Epithelial cell of prostate (primary cell): Measurements from ENCODE around the gene DYNC1LI2.
A peak's percentile ranks its signal among the peaks of the same experiment; 100 is the strongest.

Experiments
- DNase-seq: peaks from one replicate; pipeline ENCODE4 v3.0.0-alpha.2; 2011; ENCODE audit warnings: low read depth, low spot score
- H3K27ac ChIP-seq: fragments of 450-650 bp; 2 replicates; pipeline ENCODE4 v1.5.1; 2017; ENCODE audit warnings: mild to moderate bottlenecking

Gene DYNC1LI2

DNA sequence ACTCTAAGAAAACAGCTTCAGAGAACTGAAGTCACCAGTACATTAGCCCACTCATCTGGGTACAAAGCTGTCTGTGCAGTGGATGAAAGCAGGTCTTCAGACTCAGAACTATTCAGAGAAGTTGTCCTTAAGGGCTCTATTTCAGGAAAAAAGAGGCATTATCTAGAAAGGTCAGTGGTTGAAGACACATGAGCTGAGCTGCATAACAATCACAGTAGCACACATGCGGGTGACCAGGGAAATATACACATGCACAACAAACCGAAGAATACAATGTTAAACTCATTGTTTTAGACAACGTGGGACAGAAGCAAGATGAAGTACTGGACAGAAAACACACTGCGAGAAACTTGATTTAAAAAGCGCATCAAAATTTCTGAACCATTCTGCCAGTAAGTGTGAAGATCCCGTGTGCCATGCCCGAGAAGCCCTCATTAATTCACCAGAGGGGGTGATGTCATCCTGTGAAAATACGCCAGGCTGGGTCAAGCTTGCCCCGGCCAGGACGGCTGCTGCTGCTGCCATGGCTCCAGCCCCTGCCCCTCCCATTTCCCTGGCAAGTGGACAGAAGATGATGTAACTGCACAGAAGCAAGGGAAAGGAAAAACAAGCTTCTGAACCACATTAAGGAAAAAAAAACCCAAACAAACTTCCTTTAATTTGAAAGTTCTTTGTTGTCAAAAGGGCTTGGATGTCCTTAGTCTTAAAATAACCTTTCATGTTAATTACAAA is 10.1 kb downstream of the DYNC1LI2 start:
- peak; percentile 27 for DNase-seq
- H3K27ac ChIP-seq = peak overlapping the region; percentile 96

GRCh38 chr16:66740533-66740932 is 10.9 kb downstream of the DYNC1LI2 start:
- H3K27ac ChIP-seq = peak overlapping the region; percentile 96
- peak; percentile 16 for DNase-seq

DNA sequence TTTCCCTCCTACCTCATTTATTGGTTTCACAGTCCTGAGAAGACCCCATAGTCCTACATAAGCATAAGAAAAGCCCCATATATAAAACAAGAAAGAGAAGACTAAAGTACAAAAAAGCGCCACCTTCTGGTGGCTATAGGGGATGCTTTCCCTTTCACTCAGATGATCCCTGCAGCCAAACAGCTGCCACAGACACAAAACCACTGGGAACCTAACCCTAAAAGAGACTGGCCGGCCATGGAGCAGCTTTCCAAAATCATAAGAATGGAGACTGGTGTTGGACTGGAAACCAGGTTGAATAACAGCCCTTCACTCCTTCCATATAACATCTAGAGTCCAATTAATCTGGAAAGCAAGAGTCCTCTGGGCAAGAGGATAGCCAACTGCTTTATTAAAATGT is 11.4 kb downstream of the DYNC1LI2 start:
- no peak for DNase-seq
- H3K27ac ChIP-seq = peak overlapping the region; percentile 96

DNA sequence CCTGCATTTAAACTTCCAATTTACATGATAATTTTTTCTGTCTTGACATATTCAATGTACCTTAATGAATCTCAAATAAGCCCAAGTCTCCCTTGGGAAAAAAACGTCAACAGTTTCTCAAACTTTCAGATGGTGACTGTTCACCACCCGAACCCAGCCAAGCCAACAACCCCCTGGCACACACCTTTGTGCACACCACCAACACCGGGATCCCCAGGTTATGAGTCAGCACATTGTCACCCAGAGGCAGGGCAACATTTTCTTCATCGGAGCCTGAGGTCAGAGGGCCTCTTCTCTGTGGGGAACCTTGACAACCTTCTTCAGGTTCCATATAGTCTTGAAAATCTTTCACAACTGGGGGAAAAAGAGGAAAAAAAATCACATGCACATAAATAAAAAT is 15.5 kb downstream of the DYNC1LI2 start:
- DNase-seq = no peak

DNA sequence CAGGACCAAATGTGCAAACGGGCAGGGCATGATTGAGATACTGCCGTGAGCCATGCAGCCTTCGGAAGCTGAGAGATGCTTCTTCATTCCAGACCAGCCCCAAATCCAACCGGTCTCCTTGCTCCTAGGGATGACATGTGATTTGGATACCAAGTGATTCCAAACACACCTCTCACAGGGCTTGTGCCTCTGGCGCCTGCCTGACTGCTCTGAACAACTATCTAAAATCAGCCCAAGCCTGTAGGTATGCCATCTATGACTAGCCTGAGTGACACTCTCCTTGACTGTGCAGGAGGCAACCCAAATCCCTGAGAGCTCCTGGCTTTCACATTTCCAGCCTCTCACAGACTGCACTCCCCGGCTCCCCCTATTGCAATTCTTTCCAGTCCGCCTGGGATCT is 20.3 kb downstream of the DYNC1LI2 start:
- DNase-seq = no peak
- no peak overlapping the region for H3K27ac ChIP-seq

More for the DNA sequence above, 15.5 kb downstream of the DYNC1LI2 start:
- peak overlapping the region; percentile 35 for H3K27ac ChIP-seq

DNA sequence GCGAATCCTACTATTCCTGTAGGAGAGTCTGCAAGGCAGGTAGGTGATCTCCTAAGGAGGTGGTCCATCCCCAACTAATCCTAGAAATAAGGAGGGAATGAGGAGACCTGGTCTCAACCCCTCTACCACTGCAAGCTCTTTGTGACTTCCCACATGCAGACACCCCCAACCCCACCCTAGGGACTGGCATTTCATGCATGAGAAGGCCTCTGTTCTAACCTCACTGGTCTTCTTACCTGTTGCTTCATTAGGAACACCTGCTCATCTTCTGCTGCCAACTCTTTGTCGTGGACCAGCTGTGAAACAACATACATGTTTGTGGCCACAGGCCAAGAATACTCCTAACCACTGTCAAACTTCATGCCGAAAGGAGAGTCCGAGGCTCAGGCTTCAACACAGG is 22.6 kb downstream of the DYNC1LI2 start:
- no peak for DNase-seq
- H3K27ac ChIP-seq = no peak overlapping the region

- DNase-seq = no peak
- H3K27ac ChIP-seq = no peak overlapping the region
Observed at GRCh38 chr16:66728117-66728787, 23.2 kb downstream of the DYNC1LI2 start.

DNA sequence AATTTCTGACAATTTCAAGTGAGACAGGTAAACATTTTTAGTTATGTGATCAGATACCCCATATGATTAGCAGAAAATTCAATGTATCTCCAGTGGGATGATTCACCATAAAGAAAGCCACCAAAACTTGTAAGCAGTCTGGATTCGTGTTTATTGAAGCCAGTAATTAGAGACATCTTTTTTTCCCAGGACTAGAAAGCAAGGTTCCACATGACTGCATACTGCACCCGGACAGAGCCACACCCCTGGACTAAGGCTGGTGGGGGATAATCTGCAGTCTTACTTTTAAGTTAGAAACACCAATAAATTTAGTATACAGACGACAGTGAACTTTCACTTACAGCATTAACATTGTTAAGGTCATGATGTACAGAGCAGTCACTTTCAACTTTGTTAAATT is 30.6 kb downstream of the DYNC1LI2 start:
- no peak for DNase-seq
- no peak overlapping the region for H3K27ac ChIP-seq

- no peak for DNase-seq
- no peak overlapping the region for H3K27ac ChIP-seq
Observed at GRCh38 chr16:66719246-66719645, 32.2 kb downstream of the DYNC1LI2 start.

DNA sequence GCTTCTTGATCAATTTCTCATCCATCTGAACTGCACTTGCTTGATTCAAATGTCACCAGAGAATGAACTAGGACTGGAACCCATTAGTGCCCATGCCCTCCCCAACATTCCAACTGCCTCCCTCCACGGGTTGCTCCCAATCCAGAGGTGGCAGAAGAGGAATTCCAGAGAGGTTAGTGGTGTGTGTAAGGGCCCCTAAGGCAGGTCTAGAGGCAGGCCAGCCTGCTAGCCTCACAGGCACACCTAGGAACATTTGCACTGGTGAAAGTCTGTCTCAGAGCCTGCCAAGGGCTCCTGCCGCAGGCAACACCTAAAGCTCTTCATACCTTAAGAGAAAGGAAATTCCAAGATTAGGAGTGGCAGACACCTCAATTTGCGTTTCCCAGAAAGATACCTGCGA is 33.6 kb downstream of the DYNC1LI2 start:
- peak overlapping the region; percentile 22 for H3K27ac ChIP-seq
- no peak for DNase-seq

- no peak for DNase-seq
- peak overlapping the region; percentile 22 for H3K27ac ChIP-seq
Observed at GRCh38 chr16:66717112-66717675, 34.2 kb downstream of the DYNC1LI2 start.

GRCh38 chr16:66714654-66715307 is 36.6 kb downstream of the DYNC1LI2 start:
- H3K27ac ChIP-seq = no peak overlapping the region
- DNase-seq = no peak

DNA sequence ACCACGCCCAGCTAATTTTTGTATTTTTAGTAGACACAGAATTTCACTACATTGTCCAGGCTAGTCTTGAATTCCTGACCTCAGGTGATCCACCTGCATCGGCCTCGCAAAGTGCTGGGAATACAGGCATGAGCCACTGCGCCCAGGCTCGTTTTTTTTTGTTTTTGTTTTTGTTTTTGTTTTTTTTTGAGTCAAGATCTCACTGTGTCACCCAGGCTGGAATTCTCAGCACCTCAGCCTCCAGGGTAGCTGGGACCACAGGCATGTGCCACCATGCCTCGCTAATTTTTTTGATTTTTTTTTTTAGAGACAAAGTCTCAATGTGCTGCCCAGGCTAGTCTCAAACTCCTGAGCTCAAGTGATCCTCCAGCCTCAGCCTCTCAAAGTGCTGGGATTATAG is 37.3 kb downstream of the DYNC1LI2 start:
- no peak for DNase-seq
- H3K27ac ChIP-seq = no peak overlapping the region

DNA sequence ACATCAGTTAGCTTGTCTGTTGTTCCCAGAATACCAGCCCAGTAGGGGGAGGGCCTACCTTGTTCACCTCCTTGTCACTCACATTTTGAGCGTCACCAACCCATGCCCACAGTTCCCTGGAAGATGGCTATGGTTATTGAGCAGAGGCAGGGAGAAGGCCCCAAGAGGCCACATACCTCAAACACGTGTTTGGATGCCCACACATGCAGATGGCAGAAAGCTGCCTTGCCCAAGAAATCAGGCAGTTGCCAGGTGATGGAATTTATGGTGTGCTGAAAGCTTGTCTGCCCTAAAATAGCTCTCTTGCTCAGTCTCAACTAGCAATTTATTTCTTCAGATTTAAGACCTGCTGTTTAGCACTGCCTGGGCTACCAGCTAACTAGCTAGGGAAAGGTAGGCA is 38.3 kb downstream of the DYNC1LI2 start:
- no peak for DNase-seq
- no peak overlapping the region for H3K27ac ChIP-seq

DNA sequence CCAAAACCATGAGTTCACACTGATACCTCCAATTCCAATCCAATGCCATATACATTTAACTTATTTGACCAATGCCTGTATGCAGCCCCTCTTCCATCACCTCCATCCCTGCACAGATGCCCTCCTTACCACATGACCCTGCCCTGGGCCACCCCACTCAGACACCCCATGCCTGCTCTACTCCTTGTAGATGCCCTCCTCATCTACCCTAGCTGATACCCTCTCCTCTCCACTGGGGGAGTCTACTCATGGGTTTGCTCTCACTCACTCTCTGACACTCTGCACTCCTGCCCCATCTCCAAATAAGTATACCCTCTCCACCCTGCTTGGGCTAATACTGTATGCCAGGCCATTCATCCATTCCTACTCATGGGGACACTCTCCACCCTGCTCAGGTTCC is 38.9 kb downstream of the DYNC1LI2 start:
- no peak for DNase-seq
- H3K27ac ChIP-seq = no peak overlapping the region

- no peak overlapping the region for H3K27ac ChIP-seq
- no peak for DNase-seq
Observed at GRCh38 chr16:66711581-66711980, 39.8 kb downstream of the DYNC1LI2 start.

- H3K27ac ChIP-seq = peak overlapping the region; percentile 30
- no peak for DNase-seq
Observed at GRCh38 chr16:66706506-66706880, 44.9 kb downstream of the DYNC1LI2 start.

- H3K27ac ChIP-seq = peak overlapping the region; percentile 30
- DNase-seq = no peak
Observed at GRCh38 chr16:66705790-66706505, 45.5 kb downstream of the DYNC1LI2 start.

DNA sequence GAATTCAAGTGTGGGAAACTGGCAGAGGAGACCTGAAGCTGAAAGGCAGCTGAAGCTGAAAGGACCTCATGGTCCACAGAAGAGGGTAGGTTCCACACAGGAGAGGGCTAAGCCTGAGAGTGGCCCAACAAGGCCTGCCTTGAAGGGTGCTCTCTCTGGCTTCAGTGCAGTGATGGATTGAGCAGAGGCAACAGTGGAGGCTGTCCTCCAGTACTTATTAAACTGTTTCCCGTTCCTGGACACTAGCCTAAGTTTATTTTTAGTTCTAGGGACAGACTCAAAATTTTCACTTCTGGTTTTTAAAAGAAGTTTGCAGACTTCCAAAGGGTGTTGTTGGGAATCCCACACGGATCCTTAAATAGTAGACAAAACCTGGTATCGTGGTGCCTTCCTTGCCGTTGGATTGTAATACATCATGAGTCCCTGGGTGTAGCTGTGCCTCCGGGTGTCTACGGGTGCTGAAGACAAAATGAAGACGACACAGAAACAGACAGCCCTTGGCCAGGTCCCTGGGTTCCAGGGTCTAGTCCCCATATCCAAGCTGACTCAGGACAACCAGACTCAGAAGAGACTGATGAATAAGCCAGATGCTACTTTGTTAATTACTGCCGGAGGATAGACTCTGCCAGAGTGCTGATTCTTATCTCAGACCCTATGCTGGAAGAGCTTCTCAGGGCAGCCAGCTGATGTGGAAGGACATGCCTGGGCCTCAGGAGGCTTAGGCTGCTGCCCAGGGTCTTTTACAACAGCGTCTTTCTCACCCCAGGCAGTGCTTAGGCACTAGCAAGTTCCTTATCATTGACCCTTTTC is 47.8 kb downstream of the DYNC1LI2 start:
- no peak overlapping the region for H3K27ac ChIP-seq
- DNase-seq = no peak

DNA sequence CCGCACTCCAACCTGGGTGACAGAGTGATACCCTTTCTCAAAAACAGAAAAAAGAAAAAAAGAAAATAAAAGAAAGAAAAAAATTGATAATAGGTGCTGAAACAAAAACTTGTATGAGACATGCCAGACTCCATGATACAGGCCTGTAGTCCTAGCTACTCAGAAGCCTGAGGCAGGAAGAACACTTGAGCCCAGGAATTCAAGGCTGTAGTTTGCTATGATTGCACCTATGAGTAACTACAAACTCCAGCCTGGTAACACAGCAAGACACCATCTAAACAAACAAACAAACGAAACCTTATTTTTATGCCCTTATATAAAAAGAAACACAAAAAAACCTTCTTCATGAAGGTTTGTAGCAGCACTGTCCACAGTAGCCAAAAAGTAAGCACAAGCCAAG is 49.9 kb downstream of the DYNC1LI2 start:
- DNase-seq = no peak
- no peak overlapping the region for H3K27ac ChIP-seq
